ENCODE data around the gene KCNK17. TPM values are rescaled to one million over a fixed set of nuclear protein-coding genes. Genes with fewer than 3 reads are reported as not detected.

Gene KCNK17
- total and polyA plus RNA-seq, 3 donors from 2014 or later: 0.32 to 0.47 (median 0.37) TPM

DNA sequence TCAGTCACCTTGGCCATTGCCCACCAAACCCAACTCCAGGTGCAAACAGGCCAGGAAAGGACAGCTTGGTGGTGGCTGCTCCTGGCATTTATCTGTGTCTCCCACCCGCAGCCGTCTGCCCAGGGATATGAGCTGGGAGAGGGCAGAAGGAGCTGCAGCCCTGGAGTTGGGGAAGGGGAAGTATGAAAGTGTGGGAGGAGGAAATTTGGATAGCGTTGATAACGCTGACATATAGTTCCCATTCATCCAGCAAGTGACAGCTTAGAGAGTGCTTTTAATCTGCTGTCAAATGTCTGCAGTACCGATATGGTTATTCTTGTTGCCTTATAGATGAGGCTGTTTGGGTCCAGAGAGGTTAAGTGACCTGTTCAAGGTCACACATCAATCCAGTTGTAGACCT is 7.5 kb upstream of the KCNK17 start:
- intact Hi-C loops (cut with DNase I; ENCODE audit: low total_unique reads): no loop called here
- Histone ChIP-seq H3K9me3 (no peaks in the 10 kb centered on the region), H3K27ac (no peak overlapping the region), H3K36me3 (ENCODE audit: low read depth, missing control alignments) (no peaks in the 10 kb centered on the region), H3K4me1 (no peaks in the 10 kb centered on the region), H3K27me3 (no peaks in the 10 kb centered on the region), H3K4me3 (no peak overlapping the region)
- TF ChIP-seq, protein P1, sequence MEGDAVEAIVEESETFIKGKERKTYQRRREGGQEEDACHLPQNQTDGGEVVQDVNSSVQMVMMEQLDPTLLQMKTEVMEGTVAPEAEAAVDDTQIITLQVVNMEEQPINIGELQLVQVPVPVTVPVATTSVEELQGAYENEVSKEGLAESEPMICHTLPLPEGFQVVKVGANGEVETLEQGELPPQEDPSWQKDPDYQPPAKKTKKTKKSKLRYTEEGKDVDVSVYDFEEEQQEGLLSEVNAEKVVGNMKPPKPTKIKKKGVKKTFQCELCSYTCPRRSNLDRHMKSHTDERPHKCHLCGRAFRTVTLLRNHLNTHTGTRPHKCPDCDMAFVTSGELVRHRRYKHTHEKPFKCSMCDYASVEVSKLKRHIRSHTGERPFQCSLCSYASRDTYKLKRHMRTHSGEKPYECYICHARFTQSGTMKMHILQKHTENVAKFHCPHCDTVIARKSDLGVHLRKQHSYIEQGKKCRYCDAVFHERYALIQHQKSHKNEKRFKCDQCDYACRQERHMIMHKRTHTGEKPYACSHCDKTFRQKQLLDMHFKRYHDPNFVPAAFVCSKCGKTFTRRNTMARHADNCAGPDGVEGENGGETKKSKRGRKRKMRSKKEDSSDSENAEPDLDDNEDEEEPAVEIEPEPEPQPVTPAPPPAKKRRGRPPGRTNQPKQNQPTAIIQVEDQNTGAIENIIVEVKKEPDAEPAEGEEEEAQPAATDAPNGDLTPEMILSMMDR (IDR thresholded peaks at IDR 0.05): no peak
- TF ChIP-seq POLR2A (IDR thresholded peaks at IDR 0.05): no peak
- 63 to 68% methylated on average over 5 of the region's 5 CpGs for WGBS, 2 donors
- DNase-seq: no peak

DNA sequence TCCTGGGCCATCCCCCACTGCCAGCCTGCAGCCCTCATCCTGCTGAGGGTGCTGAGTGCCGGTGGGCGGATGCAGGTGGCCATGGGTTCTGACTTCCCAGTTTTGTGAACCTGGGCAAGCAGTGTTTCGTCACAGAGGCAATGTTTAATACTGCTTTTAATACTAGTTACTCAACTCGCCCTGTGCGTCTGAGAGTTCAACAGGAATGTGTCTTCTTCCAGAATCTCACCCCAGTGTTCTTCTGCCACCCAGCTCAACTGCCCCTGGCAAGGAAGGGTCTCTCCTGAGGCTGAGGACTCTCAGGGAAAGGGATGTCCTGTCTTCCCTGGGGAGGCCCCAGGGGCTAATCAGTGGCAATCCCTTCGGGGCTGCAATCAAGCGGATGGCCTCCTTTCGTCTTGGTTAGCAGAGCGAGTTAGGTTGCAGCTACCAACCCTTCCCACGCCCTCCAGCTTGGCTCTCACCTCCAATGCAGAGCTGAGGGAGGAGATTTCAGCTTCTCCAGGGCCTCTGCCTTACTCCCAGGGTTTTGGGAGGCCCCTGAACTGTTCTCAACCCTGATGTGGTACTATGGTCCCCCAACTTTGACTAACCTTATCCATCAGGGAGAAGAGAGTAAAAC is 6.3 kb upstream of the KCNK17 start:
- H3K27me3 ChIP-seq: no peaks in the 10 kb centered on the region
- no peaks in the 10 kb centered on the region for H3K9me3 ChIP-seq
- intact Hi-C loops (cut with DNase I; ENCODE audit: low total_unique reads): no loop called here
- H3K4me3 ChIP-seq: no peak overlapping the region
- DNase-seq: no peak
- 80 to 86% methylated on average over 10 of the region's 10 CpGs for WGBS, 2 donors
- H3K36me3 ChIP-seq (ENCODE audit: low read depth, missing control alignments): no peaks in the 10 kb centered on the region
- no peaks in the 10 kb centered on the region for H3K4me1 ChIP-seq
- TF ChIP-seq, protein P1 (IDR thresholded peaks at IDR 0.05): no peak
- TF ChIP-seq POLR2A (IDR thresholded peaks at IDR 0.05): no peak
- H3K27ac ChIP-seq: no peak overlapping the region

DNA sequence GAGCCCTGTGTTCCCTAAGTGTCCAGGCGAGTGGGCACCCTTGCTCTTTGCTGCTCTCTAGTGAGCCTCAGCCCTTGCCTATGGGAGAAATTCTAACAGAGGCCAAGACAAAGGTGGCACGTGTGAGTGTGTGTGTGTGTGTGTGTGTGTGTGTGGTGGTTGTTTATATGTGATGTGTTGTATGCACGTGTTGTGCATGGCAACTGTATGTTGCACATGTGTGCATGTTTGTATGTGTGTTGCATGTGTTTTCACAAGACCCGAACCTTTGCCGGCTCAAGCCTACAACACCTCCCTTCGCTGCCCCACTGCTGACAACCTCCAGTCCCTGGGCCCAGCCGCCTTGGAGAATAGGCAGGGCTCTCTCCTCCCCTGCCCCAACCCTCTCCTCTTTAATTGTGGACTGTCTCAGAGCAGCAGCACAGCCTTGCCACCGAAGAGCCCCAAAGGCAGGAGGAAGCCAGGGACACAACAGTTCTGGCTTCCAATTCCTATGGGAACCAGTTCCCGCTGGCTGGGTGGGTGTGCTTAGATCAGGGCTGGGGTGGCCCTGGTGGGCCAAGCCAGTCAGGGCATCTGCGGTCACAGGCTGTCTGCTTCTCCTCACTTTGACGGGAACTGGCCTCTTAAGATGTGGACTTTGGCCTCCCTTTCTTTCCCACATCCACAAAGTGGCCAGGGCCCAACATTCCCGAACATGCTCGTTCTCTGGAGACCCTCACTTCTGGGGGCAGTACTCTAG is 5.6 kb upstream of the KCNK17 start:
- 76 to 85% methylated on average over 12 to 13 of the region's 13 CpGs for WGBS, 2 donors
- Histone ChIP-seq H3K9me3 (no peaks in the 10 kb centered on the region), H3K27me3 (no peaks in the 10 kb centered on the region), H3K4me3 (no peak overlapping the region), H3K4me1 (no peaks in the 10 kb centered on the region), H3K36me3 (ENCODE audit: low read depth, missing control alignments) (no peaks in the 10 kb centered on the region), H3K27ac (no peak overlapping the region)
- no peak for DNase-seq
- TF ChIP-seq, protein P1 (IDR thresholded peaks at IDR 0.05): no peak
- no peak for TF ChIP-seq POLR2A (IDR thresholded peaks at IDR 0.05)
- intact Hi-C loops (cut with DNase I; ENCODE audit: low total_unique reads): no loop called here

DNA sequence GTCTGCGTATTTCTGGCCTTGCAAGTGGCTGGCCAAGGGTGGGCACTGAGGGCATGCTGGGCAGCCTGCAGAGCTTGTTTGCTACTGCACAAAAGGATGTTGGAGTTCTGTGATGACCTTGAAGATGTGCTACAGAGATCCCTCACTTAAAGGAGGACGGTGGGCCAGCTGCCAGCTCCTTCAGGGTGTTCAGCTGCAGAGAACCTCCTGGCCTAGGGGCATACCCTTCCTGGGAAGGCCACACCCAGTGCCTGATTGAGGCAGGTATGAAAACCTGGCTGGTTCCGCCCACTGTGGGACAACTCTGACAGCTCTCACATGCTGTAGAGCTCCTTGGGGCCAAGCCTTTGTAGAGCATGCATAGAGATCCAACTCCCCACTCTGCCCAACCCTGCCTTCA is 3.0 kb upstream of the KCNK17 start:
- H3K36me3 ChIP-seq (ENCODE audit: low read depth, missing control alignments): no peaks in the 10 kb centered on the region
- no peaks in the 10 kb centered on the region for H3K9me3 ChIP-seq
- H3K27ac ChIP-seq: no peak overlapping the region
- H3K4me3 ChIP-seq: no peak overlapping the region
- intact Hi-C loops (cut with DNase I; ENCODE audit: low total_unique reads): no loop called here
- H3K27me3 ChIP-seq: no peaks in the 10 kb centered on the region
- peaks cover 9% of the 10 kb centered on the region for H3K4me1 ChIP-seq
- 80% methylated on average over 2 to 3 of the region's 3 CpGs for WGBS, 2 donors
- TF ChIP-seq, protein P1 (IDR thresholded peaks at IDR 0.05): no peak
- TF ChIP-seq POLR2A (IDR thresholded peaks at IDR 0.05): no peak
- DNase-seq: no peak
